Measurements from ENCODE around the gene TSPAN12.

The TSPAN12 gene

GRCh38 chr7:120860156-120860555, 2.2 kb upstream of the TSPAN12 start:
- Mint-ChIP-seq H3K27ac (no peak overlapping the region), H3K9me3 (no peaks in the 10 kb centered on the region), H3K4me3 (no peak overlapping the region), H3K27me3 (peaks cover 90% of the 10 kb centered on the region), H3K4me1 (peaks cover 18% of the 10 kb centered on the region)
- ATAC-seq (no peak), DNase-seq (no peak)

- DNase-seq (no peak), ATAC-seq (no peak)
- Mint-ChIP-seq H3K27ac (no peak overlapping the region), H3K9me3 (no peaks in the 10 kb centered on the region), H3K27me3 (peaks cover 91% of the 10 kb centered on the region), H3K4me1 (peaks cover 18% of the 10 kb centered on the region), H3K4me3 (no peak overlapping the region)
Observed at GRCh38 chr7:120859459-120859858, 1.5 kb upstream of the TSPAN12 start.

- H3K4me3 Mint-ChIP-seq = peak overlapping the region; percentile 80 to 83
- DNase-seq (peak; percentile 11 to 13), ATAC-seq (peak; percentile 69)
- peaks cover 78% of the 10 kb centered on the region for H3K27me3 Mint-ChIP-seq
- H3K27ac Mint-ChIP-seq = peak overlapping the region in 1 of 2 donors; percentile 2
- peaks cover 18% of the 10 kb centered on the region for H3K4me1 Mint-ChIP-seq
- H3K9me3 Mint-ChIP-seq = no peaks in the 10 kb centered on the region
Observed at GRCh38 chr7:120856621-120857352, 1.2 kb downstream of the TSPAN12 start.

- H3K9me3 Mint-ChIP-seq = no peaks in the 10 kb centered on the region
- no peak for DNase-seq
- H3K27me3 Mint-ChIP-seq = peaks cover 72% of the 10 kb centered on the region
- H3K27ac Mint-ChIP-seq = no peak overlapping the region
- H3K4me1 Mint-ChIP-seq = peaks cover 18% of the 10 kb centered on the region
- H3K4me3 Mint-ChIP-seq = peak overlapping the region; percentile 80 to 83
- no peak for ATAC-seq
Observed at GRCh38 chr7:120856198-120856597, 1.7 kb downstream of the TSPAN12 start.

GRCh38 chr7:120852700-120853099, 5.2 kb downstream of the TSPAN12 start:
- DNase-seq (no peak), ATAC-seq (no peak)
- H3K9me3 Mint-ChIP-seq = no peaks in the 10 kb centered on the region
- H3K4me3 Mint-ChIP-seq = no peak overlapping the region
- H3K27me3 Mint-ChIP-seq = peaks cover 42% of the 10 kb centered on the region
- no peak overlapping the region for H3K27ac Mint-ChIP-seq
- H3K4me1 Mint-ChIP-seq = peaks cover 12% of the 10 kb centered on the region

- H3K27ac Mint-ChIP-seq = no peak overlapping the region
- H3K4me1 Mint-ChIP-seq = no peaks in the 10 kb centered on the region
- DNase-seq (no peak), ATAC-seq (no peak)
- peaks cover 0 to 7% of the 10 kb centered on the region in 2 donors for H3K9me3 Mint-ChIP-seq
- no peaks in the 10 kb centered on the region for H3K27me3 Mint-ChIP-seq
- no peak overlapping the region for H3K4me3 Mint-ChIP-seq
Observed at GRCh38 chr7:120843109-120843508, 14.8 kb downstream of the TSPAN12 start.

- DNase-seq (no peak), ATAC-seq (no peak)
- H3K4me1 Mint-ChIP-seq = no peaks in the 10 kb centered on the region
- H3K27ac Mint-ChIP-seq = no peak overlapping the region
- H3K4me3 Mint-ChIP-seq = no peak overlapping the region
- peaks cover 0 to 7% of the 10 kb centered on the region in 2 donors for H3K9me3 Mint-ChIP-seq
- no peaks in the 10 kb centered on the region for H3K27me3 Mint-ChIP-seq
Observed at GRCh38 chr7:120842121-120842621, 15.8 kb downstream of the TSPAN12 start.

GRCh38 chr7:120841608-120842007, 16.3 kb downstream of the TSPAN12 start:
- Mint-ChIP-seq H3K27ac (no peak overlapping the region), H3K4me1 (no peaks in the 10 kb centered on the region), H3K4me3 (no peak overlapping the region), H3K27me3 (no peaks in the 10 kb centered on the region), H3K9me3 (peaks cover 0 to 7% of the 10 kb centered on the region in 2 donors)
- no peak for DNase-seq
- no peak for ATAC-seq

GRCh38 chr7:120838281-120838682, 19.7 kb downstream of the TSPAN12 start:
- H3K4me3 Mint-ChIP-seq = no peak overlapping the region
- H3K9me3 Mint-ChIP-seq = peaks cover 0 to under 1% of the 10 kb centered on the region in 2 donors
- no peak overlapping the region for H3K27ac Mint-ChIP-seq
- H3K27me3 Mint-ChIP-seq = peaks cover 8% of the 10 kb centered on the region
- DNase-seq = no peak
- ATAC-seq = no peak
- no peaks in the 10 kb centered on the region for H3K4me1 Mint-ChIP-seq

GRCh38 chr7:120837599-120837998, 20.3 kb downstream of the TSPAN12 start:
- H3K27ac Mint-ChIP-seq = no peak overlapping the region
- no peak for ATAC-seq
- H3K4me1 Mint-ChIP-seq = no peaks in the 10 kb centered on the region
- no peaks in the 10 kb centered on the region for H3K9me3 Mint-ChIP-seq
- peaks cover 8% of the 10 kb centered on the region for H3K27me3 Mint-ChIP-seq
- H3K4me3 Mint-ChIP-seq = no peak overlapping the region
- DNase-seq = no peak

GRCh38 chr7:120836556-120837115, 21.3 kb downstream of the TSPAN12 start:
- DNase-seq = no peak
- H3K27me3 Mint-ChIP-seq = peaks cover 8% of the 10 kb centered on the region
- H3K9me3 Mint-ChIP-seq = no peaks in the 10 kb centered on the region
- no peak overlapping the region for H3K4me3 Mint-ChIP-seq
- no peak overlapping the region for H3K27ac Mint-ChIP-seq
- no peaks in the 10 kb centered on the region for H3K4me1 Mint-ChIP-seq
- no peak for ATAC-seq

GRCh38 chr7:120834726-120835125, 23.2 kb downstream of the TSPAN12 start:
- Mint-ChIP-seq H3K27ac (no peak overlapping the region), H3K27me3 (peaks cover 21% of the 10 kb centered on the region), H3K4me3 (no peak overlapping the region), H3K9me3 (no peaks in the 10 kb centered on the region), H3K4me1 (no peaks in the 10 kb centered on the region)
- DNase-seq = no peak
- no peak for ATAC-seq

- Mint-ChIP-seq H3K27ac (no peak overlapping the region), H3K27me3 (peaks cover 28% of the 10 kb centered on the region), H3K4me1 (no peaks in the 10 kb centered on the region), H3K4me3 (no peak overlapping the region), H3K9me3 (no peaks in the 10 kb centered on the region)
- ATAC-seq (no peak), DNase-seq (no peak)
Observed at GRCh38 chr7:120833546-120833945, 24.4 kb downstream of the TSPAN12 start.

GRCh38 chr7:120832803-120833202, 25.1 kb downstream of the TSPAN12 start:
- ATAC-seq = no peak
- Mint-ChIP-seq H3K4me3 (no peak overlapping the region), H3K27ac (no peak overlapping the region), H3K27me3 (peaks cover 35% of the 10 kb centered on the region), H3K9me3 (no peaks in the 10 kb centered on the region), H3K4me1 (no peaks in the 10 kb centered on the region)
- DNase-seq = no peak

- H3K4me1 Mint-ChIP-seq = no peaks in the 10 kb centered on the region
- H3K9me3 Mint-ChIP-seq = no peaks in the 10 kb centered on the region
- DNase-seq = no peak
- no peak overlapping the region for H3K27ac Mint-ChIP-seq
- H3K4me3 Mint-ChIP-seq = no peak overlapping the region
- H3K27me3 Mint-ChIP-seq = peaks cover 37% of the 10 kb centered on the region
- no peak for ATAC-seq
Observed at GRCh38 chr7:120831260-120831659, 26.7 kb downstream of the TSPAN12 start.

- Mint-ChIP-seq H3K4me1 (no peaks in the 10 kb centered on the region), H3K27ac (no peak overlapping the region), H3K27me3 (peaks cover 29% of the 10 kb centered on the region), H3K4me3 (no peak overlapping the region), H3K9me3 (no peaks in the 10 kb centered on the region)
- DNase-seq (no peak), ATAC-seq (no peak)
Observed at GRCh38 chr7:120829487-120829886, 28.5 kb downstream of the TSPAN12 start.

Data from stimulated activated naive CD8-positive, alpha-beta T cell treated with anti-CD3 and anti-CD28 coated beads, Interleukin-15, amount 100 ng/mL, for 72 hours (primary cell).